Activated T-cell treated with anti-CD3 and anti-CD28 coated beads for 4 hours (primary cell): ENCODE measurements around the gene CISD3.
A peak's percentile ranks its signal among the peaks of the same experiment; 100 is the strongest.

Experiments
- DNase-seq: peaks from one replicate; pipeline ENCODE4 v3.0.0-alpha.2; 2020

CISD3 gene, protein sequence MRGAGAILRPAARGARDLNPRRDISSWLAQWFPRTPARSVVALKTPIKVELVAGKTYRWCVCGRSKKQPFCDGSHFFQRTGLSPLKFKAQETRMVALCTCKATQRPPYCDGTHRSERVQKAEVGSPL

DNA sequence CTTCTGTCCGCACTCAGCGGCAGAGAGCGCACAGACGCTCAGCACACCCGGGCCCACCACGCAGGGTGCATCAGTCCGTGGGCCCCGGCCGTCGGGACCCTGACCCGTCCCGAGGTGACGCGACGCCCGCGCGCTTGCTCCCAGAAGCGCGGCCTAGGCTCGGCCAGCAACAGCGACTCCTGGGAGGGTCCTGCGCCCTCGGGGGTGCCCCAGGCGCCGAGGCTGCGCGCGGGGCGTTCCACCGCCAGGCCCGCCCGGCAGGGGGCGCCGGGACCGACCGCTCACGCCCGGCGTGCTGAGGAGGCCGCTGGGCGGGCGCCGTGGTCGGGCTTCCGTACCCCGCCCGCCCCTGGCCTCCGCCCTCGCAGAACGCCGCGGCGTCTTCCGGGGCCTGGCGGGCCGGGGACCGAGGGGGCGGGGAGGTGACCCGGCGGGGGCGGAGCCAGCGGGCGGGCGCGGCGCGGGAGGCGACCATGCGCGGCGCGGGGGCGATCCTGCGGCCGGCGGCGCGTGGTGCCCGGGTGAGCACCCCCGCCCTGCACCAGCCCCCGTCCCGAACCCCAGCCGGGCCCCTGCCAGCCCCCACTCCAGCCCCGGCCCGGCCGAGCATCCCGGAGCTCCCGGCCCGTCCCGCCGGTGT, at the start of gene CISD3:
Gene CISD3, plus strand, starts transcription at position 456 of the 640 bp plus-strand sequence. Its CDS starts 18 bp downstream, at position 474.
- DNase-seq: peak; percentile 77

GRCh38 chr17:38681096-38681495, 49.0 kb upstream of the CISD3 start:
- DNase-seq: no peak

GRCh38 chr17:38685491-38685890, 44.6 kb upstream of the CISD3 start:
- DNase-seq: no peak

- DNase-seq: no peak
Measured at GRCh38 chr17:38687286-38687685, 42.9 kb upstream of the CISD3 start.

GRCh38 chr17:38690386-38690785, 39.8 kb upstream of the CISD3 start:
- no peak for DNase-seq

- no peak for DNase-seq
Measured at GRCh38 chr17:38691154-38691553, 39.0 kb upstream of the CISD3 start.

- no peak for DNase-seq
Measured at GRCh38 chr17:38693700-38694329, 36.3 kb upstream of the CISD3 start.

DNA sequence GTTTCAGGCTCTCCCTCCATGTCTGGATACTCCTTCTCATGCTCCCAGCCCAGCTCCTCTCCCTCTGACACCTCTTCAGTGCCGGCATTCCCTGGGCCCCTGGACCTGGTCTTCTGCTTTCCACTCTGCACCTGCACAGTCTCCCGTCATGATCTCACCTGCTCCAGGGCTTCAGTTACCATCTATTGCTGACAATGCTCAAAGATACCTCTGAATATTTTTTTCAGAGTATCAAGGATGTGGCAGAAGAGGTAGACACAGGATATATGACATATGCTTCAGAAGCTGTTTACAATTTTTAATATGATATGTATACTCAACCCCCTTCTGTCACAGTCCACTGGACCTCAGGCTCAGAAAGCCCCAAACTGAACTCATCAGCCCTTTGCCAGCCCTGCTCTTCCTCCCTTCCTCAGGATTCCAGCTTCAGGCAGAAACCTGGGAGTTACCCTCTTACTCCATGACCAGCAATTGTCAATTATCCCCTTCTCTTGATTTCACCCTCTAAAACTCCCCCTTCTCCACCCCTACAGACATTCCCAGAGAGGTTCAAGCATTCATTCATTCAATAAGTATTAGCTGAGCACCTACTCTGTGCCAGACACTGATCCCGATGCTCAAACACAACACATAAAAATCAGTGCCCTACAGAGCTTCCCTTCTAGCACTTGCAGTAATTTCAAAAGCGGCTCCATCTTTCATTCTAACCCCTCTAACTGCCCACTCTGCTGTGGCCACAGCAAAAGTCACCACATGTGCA, 32.9 kb upstream of the CISD3 start:
- DNase-seq: no peak

DNA sequence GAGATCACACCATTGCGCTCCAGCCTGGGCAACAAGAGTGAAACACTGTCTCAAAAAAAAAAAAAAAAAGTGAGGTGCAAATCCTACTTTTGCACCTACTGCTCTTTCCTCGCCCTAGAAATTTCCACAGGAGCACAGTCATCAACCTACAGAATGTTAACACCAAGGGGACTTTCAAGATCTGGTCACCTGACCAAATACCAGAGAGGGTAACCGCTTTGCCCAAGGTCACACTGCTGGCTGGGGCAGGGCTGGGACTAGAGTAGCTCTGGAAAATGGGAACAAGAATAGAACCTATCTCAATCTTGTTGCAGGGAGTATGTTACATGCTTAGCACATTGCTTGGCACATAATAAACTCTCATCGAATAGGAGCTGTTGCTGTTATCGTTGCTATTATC, 31.4 kb upstream of the CISD3 start:
- no peak for DNase-seq

- DNase-seq: peak; percentile 73
Measured at GRCh38 chr17:38701504-38702165, 28.5 kb upstream of the CISD3 start.

GRCh38 chr17:38702166-38702915, 27.8 kb upstream of the CISD3 start:
- peak; percentile 69 for DNase-seq

DNA sequence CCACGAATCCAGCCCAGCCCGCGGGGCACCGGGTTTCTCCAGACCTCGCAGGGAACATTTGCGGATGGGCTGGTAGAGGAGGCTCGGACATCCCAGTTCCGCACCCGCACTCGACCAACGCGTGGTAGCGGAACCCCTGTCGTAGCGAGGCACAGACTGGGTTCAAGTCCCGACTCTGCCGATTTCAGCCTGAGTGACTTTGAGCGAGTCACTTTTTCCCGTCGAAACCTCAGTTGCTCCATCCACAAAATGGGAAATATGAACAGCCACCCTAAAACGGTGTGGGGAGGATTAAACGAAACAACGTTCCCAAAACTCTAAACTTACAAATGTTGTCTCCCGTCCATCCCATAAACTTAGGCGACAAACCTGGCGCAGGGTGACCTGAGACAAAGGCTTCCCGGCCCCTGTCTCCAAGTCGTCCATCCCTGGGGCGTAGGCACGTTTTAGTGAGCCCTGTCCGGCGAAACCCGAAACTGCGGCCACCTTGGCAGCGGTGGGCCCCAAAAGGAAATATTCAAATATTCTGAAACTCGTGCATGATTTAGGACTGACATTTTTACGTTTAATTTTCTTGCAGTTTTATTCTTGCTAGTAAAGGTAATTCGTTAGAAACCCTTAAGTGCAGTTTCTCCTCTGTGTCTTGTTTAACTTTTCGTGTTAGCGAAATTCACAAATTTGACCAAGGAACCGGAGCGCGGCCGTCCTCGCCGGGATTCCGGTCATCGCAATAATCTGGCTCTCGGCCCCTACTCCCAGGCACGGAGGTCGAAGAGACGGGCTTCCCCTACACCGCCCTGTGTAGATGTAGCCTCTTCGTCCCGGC, 27.0 kb upstream of the CISD3 start:
- DNase-seq: peak; percentile 48

- DNase-seq: peak; percentile 82
Measured at GRCh38 chr17:38703742-38704605, 26.2 kb upstream of the CISD3 start.

DNA sequence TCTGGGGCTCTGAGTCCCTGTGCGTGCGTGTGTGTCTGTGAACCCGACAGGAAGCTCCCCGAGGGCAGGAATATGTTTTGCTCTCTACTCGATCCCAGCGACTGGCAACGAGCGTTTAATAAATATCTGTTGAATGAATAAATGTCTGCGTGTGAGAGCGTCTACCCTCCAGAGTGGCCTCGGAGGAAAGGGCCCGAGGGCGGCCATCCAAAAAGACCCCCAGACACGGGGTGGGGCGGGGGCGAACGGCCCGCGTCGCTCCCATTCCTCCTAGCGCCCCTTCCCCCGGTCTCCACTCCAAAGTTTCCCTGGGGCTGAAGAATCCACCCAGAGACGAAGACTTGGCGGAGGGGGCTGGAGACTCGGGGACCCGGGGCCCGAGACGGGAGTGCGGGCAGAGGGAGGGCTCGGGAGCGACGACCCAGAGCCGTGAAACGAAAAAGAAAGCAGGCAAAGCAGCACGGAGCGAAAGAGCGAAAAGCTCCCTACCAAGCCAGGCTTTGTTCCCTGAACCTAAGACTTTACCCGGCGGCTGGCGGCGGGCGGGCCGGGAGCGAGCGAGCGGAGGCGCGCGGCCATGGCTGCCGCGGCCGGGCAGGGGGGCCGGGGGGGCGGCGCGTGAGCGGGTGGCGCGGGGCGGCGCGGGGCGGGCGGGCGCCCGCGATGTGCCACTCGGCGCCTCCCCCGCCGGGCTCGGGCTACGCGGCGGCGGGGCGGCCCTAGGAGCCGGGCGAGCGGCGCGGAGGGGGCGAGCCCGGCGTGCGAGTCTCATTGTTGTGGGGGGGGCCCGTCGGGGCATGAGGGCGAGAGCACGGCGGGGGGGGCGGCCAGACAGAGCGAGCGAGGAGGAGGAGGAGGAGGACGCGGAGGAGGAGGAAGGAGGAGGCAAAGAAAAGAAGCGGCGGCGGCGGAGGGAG, 25.3 kb upstream of the CISD3 start, which contains the start of gene MLLT6:
Gene MLLT6, plus strand, starts transcription at position 668 of the 917 bp plus-strand sequence. CDS start 360 bp downstream, outside the sequence.
- DNase-seq: peak; percentile 82

- DNase-seq: peak; percentile 47
Measured at GRCh38 chr17:38705523-38705802, 24.7 kb upstream of the CISD3 start.

GRCh38 chr17:38705803-38706504, 24.2 kb upstream of the CISD3 start:
- DNase-seq: no peak

- DNase-seq: peak; percentile 50
Measured at GRCh38 chr17:38706505-38707216, 23.5 kb upstream of the CISD3 start.
